GM12865 (cell line): ENCODE measurements around the gene ZNF626.
"Not testable (repeated sequence)": the region's sequence is repeated elsewhere in the genome, so short reads cannot be mapped to it uniquely, and the experiment has no call there.

Experiments used
- DNase-seq: peaks from one replicate; pipeline ENCODE4 v3.0.0; 2010; ENCODE audit warnings: low read depth
- H3K4me3 ChIP-seq: 2 replicates; pipeline ENCODE4 v1.5.1; 2011; ENCODE audit warnings: mild to moderate bottlenecking, low read depth, low read length, control low read depth
- TF ChIP-seq, protein P1 (sequence below): IDR thresholded peaks from 2 replicates; pipeline ENCODE4 v1.5.1; 2011; ENCODE audit warnings: low read length, control low read depth, low read depth, inconsistent platforms; ENCODE audit not compliant: insufficient read depth; ENCODE audit errors: missing control alignments

Gene ZNF626

GRCh38 chr19:20660473-20661140 lies 764 bp downstream of the ZNF626 start:
- no peak for DNase-seq
- no peak overlapping the region for H3K4me3 ChIP-seq
- TF ChIP-seq, protein P1, sequence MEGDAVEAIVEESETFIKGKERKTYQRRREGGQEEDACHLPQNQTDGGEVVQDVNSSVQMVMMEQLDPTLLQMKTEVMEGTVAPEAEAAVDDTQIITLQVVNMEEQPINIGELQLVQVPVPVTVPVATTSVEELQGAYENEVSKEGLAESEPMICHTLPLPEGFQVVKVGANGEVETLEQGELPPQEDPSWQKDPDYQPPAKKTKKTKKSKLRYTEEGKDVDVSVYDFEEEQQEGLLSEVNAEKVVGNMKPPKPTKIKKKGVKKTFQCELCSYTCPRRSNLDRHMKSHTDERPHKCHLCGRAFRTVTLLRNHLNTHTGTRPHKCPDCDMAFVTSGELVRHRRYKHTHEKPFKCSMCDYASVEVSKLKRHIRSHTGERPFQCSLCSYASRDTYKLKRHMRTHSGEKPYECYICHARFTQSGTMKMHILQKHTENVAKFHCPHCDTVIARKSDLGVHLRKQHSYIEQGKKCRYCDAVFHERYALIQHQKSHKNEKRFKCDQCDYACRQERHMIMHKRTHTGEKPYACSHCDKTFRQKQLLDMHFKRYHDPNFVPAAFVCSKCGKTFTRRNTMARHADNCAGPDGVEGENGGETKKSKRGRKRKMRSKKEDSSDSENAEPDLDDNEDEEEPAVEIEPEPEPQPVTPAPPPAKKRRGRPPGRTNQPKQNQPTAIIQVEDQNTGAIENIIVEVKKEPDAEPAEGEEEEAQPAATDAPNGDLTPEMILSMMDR: no peak

DNA sequence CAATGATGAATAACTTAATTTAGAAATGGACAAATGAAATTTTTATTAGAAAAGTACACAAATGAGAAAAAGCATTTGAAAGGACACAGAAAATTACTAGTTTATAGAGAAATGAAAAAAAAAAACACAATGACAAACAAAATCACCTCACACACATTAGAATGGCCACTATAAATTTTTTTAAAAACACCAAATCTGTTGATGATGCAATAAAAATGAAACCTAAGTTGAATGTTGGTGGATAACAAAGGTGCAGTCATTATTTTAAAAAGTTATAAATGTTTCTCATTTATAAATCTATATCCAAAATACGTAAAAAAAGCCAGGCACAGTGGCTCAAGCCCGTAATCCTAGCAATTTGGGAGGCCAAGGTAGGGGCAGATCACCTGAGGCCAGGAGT lies 20.8 kb downstream of the ZNF626 start:
- TF ChIP-seq, protein P1: no peak
- no peak for DNase-seq
- no peak overlapping the region for H3K4me3 ChIP-seq

- TF ChIP-seq, protein P1: no peak
- no peak overlapping the region for H3K4me3 ChIP-seq
- DNase-seq: no peak
Observed at GRCh38 chr19:20640023-20640422, 21.3 kb downstream of the ZNF626 start.

DNA sequence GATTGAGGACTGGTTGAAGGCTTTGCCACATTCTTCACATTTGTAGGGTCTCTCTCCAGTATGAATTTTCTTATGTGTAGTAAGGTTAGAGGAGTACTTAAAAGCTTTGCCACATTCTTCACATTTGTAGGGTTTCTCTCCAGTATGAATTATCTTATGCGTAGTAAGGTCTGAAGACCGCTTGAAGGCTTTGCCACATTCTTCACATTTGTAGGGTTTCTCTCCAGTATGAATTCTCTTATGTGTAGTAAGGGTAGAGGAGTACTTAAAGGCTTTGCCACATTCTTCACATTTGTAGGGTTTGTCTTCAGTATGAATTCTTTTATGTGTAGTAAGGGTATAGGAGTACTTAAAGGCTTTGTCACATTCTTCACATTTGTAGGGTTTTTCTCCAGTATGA lies 36.8 kb downstream of the ZNF626 start:
- DNase-seq, H3K4me3 ChIP-seq: not testable (repeated sequence)

- DNase-seq: no peak
- TF ChIP-seq, protein P1: no peak
- H3K4me3 ChIP-seq: no peak overlapping the region
Observed at GRCh38 chr19:20616071-20616470, 45.3 kb downstream of the ZNF626 start.

DNA sequence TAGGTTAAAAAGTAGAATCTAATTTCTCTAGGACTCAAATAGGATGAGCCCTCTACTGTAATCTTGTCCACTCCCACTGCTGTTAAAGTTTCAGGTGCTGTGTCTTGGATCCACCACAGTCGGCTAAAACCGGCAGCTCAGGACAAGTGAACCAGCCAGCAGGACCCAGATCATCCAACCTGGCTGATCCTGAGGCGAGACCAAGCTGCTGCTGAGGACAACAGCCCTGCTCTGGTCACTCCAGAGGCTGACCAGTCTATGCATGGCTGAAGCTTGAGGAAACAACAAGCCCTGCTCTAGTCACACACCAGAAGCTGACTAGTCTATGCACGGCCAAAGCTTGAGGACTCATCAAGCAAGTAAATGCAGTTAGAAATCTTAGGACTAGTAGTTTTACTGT lies 46.4 kb downstream of the ZNF626 start:
- not testable (repeated sequence) for DNase-seq

DNA sequence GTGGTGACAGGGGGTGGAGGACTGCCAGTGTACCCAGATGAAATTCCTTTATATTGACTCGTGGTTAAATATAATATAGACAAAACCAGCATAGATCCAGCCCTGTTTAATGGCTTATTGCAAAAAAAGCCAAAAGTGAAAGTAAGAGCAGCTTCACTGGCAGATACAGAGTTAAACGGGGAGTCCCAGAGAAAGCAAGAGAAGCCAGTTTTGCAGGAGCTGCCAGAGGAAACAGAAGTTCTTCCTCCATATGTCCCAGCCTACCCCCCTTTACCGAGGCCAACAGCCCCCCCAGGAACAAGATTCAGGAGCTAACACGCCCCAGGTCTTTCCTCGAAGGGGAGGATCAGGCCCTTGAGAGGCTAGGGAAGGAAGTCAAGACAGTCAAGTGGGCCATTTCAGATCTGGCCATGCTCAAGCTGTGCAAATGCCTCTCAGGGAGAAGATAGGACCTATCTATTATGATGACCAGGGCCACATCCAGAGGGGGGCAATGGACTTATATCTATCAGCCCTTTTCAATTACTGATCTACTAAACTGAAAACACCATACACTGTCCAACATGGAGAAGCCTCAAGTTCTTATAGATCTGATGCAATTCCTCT lies 48.6 kb downstream of the ZNF626 start:
- no peak for DNase-seq
- H3K4me3 ChIP-seq: no peak overlapping the region
- TF ChIP-seq, protein P1: no peak

More for the DNA sequence above, 46.4 kb downstream of the ZNF626 start:
- not testable (repeated sequence) for H3K4me3 ChIP-seq

GRCh38 chr19:20611866-20612265 lies 49.5 kb downstream of the ZNF626 start:
- DNase-seq: no peak
- no peak overlapping the region for H3K4me3 ChIP-seq
- TF ChIP-seq, protein P1: no peak
